Transverse colon (tissue), 4 donors: ENCODE data around the gene VEPH1.

Source experiments
- EP300 ChIP-seq: sonication (generic); formaldehyde crosslinking; IDR thresholded peaks from one replicate; pipeline ENCODE4 v1.6.1; 2017; ENCODE audit warnings: antibody characterized with exemption, low read depth
- POLR2A ChIP-seq: fragments of 450-650 bp; IDR thresholded peaks from one replicate; pipeline ENCODE4 v1.6.1; 2016; ENCODE audit warnings: antibody characterized with exemption, mild to moderate bottlenecking, moderate library complexity
- POLR2AphosphoS5 ChIP-seq, 3 donors: sonication (generic); formaldehyde crosslinking; IDR thresholded peaks; one replicate each; pipeline ENCODE4 v1.6.1; 2016; ENCODE audit warnings: antibody characterized with exemption in 3 of 3
- TF ChIP-seq, protein P1 (sequence below), 5 experiments: fragments of 200-600 bp in 3 of 5; fragments of 450-650 bp in 2 of 5; sonication (generic) in 3 of 5; IDR thresholded peaks; 1 replicate in 2 of 5; 2 replicates in 3 of 5; pipeline ENCODE4 v1.5.1; 2016 to 2017; ENCODE audit warnings: antibody characterized with exemption in 5 of 5, inconsistent platforms in 3 of 5, mild to moderate bottlenecking in 2 of 5, moderate library complexity in 1 of 5

- TF ChIP-seq EP300, result no peak
- TF ChIP-seq, protein P1, sequence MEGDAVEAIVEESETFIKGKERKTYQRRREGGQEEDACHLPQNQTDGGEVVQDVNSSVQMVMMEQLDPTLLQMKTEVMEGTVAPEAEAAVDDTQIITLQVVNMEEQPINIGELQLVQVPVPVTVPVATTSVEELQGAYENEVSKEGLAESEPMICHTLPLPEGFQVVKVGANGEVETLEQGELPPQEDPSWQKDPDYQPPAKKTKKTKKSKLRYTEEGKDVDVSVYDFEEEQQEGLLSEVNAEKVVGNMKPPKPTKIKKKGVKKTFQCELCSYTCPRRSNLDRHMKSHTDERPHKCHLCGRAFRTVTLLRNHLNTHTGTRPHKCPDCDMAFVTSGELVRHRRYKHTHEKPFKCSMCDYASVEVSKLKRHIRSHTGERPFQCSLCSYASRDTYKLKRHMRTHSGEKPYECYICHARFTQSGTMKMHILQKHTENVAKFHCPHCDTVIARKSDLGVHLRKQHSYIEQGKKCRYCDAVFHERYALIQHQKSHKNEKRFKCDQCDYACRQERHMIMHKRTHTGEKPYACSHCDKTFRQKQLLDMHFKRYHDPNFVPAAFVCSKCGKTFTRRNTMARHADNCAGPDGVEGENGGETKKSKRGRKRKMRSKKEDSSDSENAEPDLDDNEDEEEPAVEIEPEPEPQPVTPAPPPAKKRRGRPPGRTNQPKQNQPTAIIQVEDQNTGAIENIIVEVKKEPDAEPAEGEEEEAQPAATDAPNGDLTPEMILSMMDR (IDR thresholded peaks at IDR 0.05), result no peak
- TF ChIP-seq POLR2A, result no peak
- TF ChIP-seq POLR2AphosphoS5 (IDR thresholded peaks at IDR 0.05), result no peak
Measured at GRCh38 chr3:157541506-157542236, 38.5 kb upstream of the VEPH1 start.
